SK-N-SH (cell line): ENCODE measurements around the gene PALM. TPM values are rescaled to one million over a fixed set of nuclear protein-coding genes. Genes with fewer than 3 reads are reported as not detected.

Experiments used
- CTCF ChIA-PET: fragments of 300-600, 350-600 bp; formaldehyde crosslinking; extraction: SDS; loops from one replicate; lab custom pipeline; 2021; lab: Yijun Ruan, JAX
- POLR2A ChIA-PET: fragments of 350-600 bp; sonication (Branson Sonifier 250); formaldehyde crosslinking; extraction: SDS; loops from one replicate; lab custom pipeline; 2020; ENCODE audit warnings: antibody characterized with exemption, inconsistent platforms; lab: Yijun Ruan, JAX
- DNase-seq: peaks from one replicate; pipeline ENCODE4 v3.0.0; 2012
- H2AFZ ChIP-seq: fragments of 200-600 bp; sonication (generic); 2 replicates; pipeline ENCODE4 v1.8.1; 2016; ENCODE audit warnings: antibody characterized with exemption, mild to moderate bottlenecking, low read depth
- H3F3A ChIP-seq: fragments of 200-600 bp; sonication (generic); replicated peaks from 2 replicates; pipeline ENCODE3; 2016; ENCODE audit warnings: antibody characterized with exemption, mild to moderate bottlenecking; ENCODE audit not compliant: insufficient read depth
- H3K27ac ChIP-seq, 2 experiments: fragments of 200-500 bp in 1 of 2; fragments of 200-600 bp in 1 of 2; sonication (Bioruptor generic) in 1 of 2; sonication (generic), shearing (Covaris generic) in 1 of 2; 2 replicates each; pipeline versions ENCODE4 v1.5.1 to v1.6.1; 2014 to 2016; ENCODE audit warnings: low read depth in 2 of 2, inconsistent platforms in 1 of 2, low read length in 1 of 2, mild to moderate bottlenecking in 1 of 2, mixed read lengths in 1 of 2
- H3K27me3 ChIP-seq: fragments of 200-600 bp; sonication (generic), shearing (Covaris generic); 2 replicates; pipeline ENCODE4 v1.6.1; 2016; ENCODE audit warnings: mixed run types; ENCODE audit not compliant: insufficient read depth
- H3K36me3 ChIP-seq, 2 experiments: fragments of 200-500 bp in 1 of 2; fragments of 200-600 bp in 1 of 2; sonication (Bioruptor generic) in 1 of 2; sonication (generic) in 1 of 2; replicated peaks in 1 of 2; 2 replicates each; pipeline versions ENCODE3 to v1.5.1; 2014 to 2016; ENCODE audit warnings: low read length in 1 of 2, mild to moderate bottlenecking in 1 of 2; ENCODE audit not compliant: insufficient read depth in 2 of 2, control insufficient read depth in 1 of 2
- H3K4me1 ChIP-seq, 2 experiments: fragments of 200-500 bp in 1 of 2; fragments of 200-600 bp in 1 of 2; sonication (Bioruptor generic) in 1 of 2; sonication (generic), shearing (Covaris generic) in 1 of 2; 2 replicates each; pipeline versions ENCODE4 v1.5.1 to v1.6.1; 2014 to 2016; ENCODE audit warnings: low read depth in 1 of 2, low read length in 1 of 2, mixed run types in 1 of 2; ENCODE audit not compliant: insufficient read depth in 2 of 2, control insufficient read depth in 1 of 2
- H3K4me2 ChIP-seq: fragments of 200-600 bp; sonication (generic), shearing (Covaris generic); 2 replicates; pipeline ENCODE4 v1.6.1; 2017; ENCODE audit warnings: mixed run types
- H3K4me3 ChIP-seq, 2 experiments: fragments of 200-500 bp in 1 of 2; fragments of 200-600 bp in 1 of 2; sonication (Bioruptor generic) in 1 of 2; sonication (generic), shearing (Covaris generic) in 1 of 2; 2 replicates each; pipeline versions ENCODE4 v1.5.1 to v1.8.1; 2014 to 2016; ENCODE audit warnings: low read depth in 2 of 2, inconsistent platforms in 1 of 2, low read length in 1 of 2, mild to moderate bottlenecking in 1 of 2, mixed read lengths in 1 of 2, moderate library complexity in 1 of 2
- H3K79me2 ChIP-seq: fragments of 200-600 bp; sonication (generic); 2 replicates; pipeline ENCODE4 v1.8.1; 2017; ENCODE audit warnings: mild to moderate bottlenecking; ENCODE audit not compliant: insufficient read depth
- H3K9ac ChIP-seq: fragments of 200-600 bp; sonication (generic); 2 replicates; pipeline ENCODE4 v1.6.1; 2017; ENCODE audit warnings: mixed run types
- H3K9me2 ChIP-seq: fragments of 200-600 bp; sonication (generic); 2 replicates; pipeline ENCODE4 v1.6.1; 2017; ENCODE audit warnings: mixed run types
- H3K9me3 ChIP-seq: fragments of 200-600 bp; sonication (generic); 2 replicates; pipeline ENCODE4 v1.6.1; 2017; ENCODE audit warnings: mixed run types, mild to moderate bottlenecking, moderate library complexity
- H4K20me1 ChIP-seq: fragments of 200-600 bp; sonication (generic); 2 replicates; pipeline ENCODE4 v1.6.1; 2017; ENCODE audit warnings: mild to moderate bottlenecking, mixed run types; ENCODE audit not compliant: insufficient read depth
- ELF1 ChIP-seq: IDR thresholded peaks from 2 replicates; pipeline ENCODE4 v1.4.0; 2012
- EP300 ChIP-seq, 2 experiments: IDR thresholded peaks; 2 replicates each; pipeline versions ENCODE4 v1.4.0 to v1.6.1; 2012; ENCODE audit warnings: borderline replicate concordance in 1 of 2, low read depth in 1 of 2, low read length in 1 of 2
- EZH2phosphoT487 ChIP-seq: fragments of 200-600 bp; sonication (generic); IDR thresholded peaks from 2 replicates; pipeline ENCODE4 v1.6.1; 2017; ENCODE audit warnings: low read depth, mixed run types, mild to moderate bottlenecking, antibody characterized with exemption, moderate library complexity, borderline replicate concordance
- GABPA ChIP-seq: IDR thresholded peaks from 2 replicates; pipeline ENCODE4 v1.4.0; 2012; ENCODE audit warnings: low read depth, mild to moderate bottlenecking
- JUND ChIP-seq: IDR thresholded peaks from 2 replicates; pipeline ENCODE4 v1.4.0; 2012
- MXI1 ChIP-seq: IDR thresholded peaks from 2 replicates; pipeline ENCODE4 v1.6.1; 2012; ENCODE audit warnings: mild to moderate bottlenecking, low read depth, low read length, improper control_type of control experiment
- NFIC ChIP-seq: IDR thresholded peaks from 2 replicates; pipeline ENCODE4 v1.4.0; 2012; ENCODE audit warnings: borderline replicate concordance
- RCOR1 ChIP-seq: fragments of 150-350 bp; IDR thresholded peaks from 2 replicates; pipeline ENCODE4 v1.6.1; 2017; ENCODE audit warnings: antibody characterized with exemption, low read length
- RFX5 ChIP-seq: IDR thresholded peaks from 2 replicates; pipeline ENCODE4 v1.6.1; 2012; ENCODE audit warnings: mild to moderate bottlenecking, improper control_type of control experiment, low read length
- RXRA ChIP-seq: IDR thresholded peaks from 2 replicates; pipeline ENCODE4 v1.4.0; 2012; ENCODE audit warnings: low read depth, mild to moderate bottlenecking, borderline replicate concordance
- SIN3A ChIP-seq: IDR thresholded peaks from 2 replicates; pipeline ENCODE4 v1.6.1; 2012; ENCODE audit warnings: low read depth, mild to moderate bottlenecking, low read length, moderate library complexity, borderline replicate concordance
- SMC3 ChIP-seq: IDR thresholded peaks from 2 replicates; pipeline ENCODE4 v1.6.1; 2012; ENCODE audit warnings: low read depth, low read length, improper control_type of control experiment
- TCF12 ChIP-seq: IDR thresholded peaks from 2 replicates; pipeline ENCODE4 v1.4.0; 2012
- TEAD4 ChIP-seq: IDR thresholded peaks from 2 replicates; pipeline ENCODE4 v1.4.0; 2012; ENCODE audit warnings: mild to moderate bottlenecking, borderline replicate concordance; ENCODE audit not compliant: insufficient read depth
- YY1 ChIP-seq: IDR thresholded peaks from 2 replicates; pipeline ENCODE4 v1.4.0; 2012; ENCODE audit warnings: low read depth, mild to moderate bottlenecking
- WGBS: methylation state at CpG from one replicate; pipeline ENCODE4 v1.1.6; 2017; ENCODE audit warnings: low lambda C conversion rate; 5-methylcytosine and 5-hydroxymethylcytosine counted together
- polyA plus RNA-seq, 3 experiments: library from polyadenylated mRNA; depleted of rRNA; stranded (reverse); fragments of >200 nt; gene quantifications; 2 replicates each; pipeline ENCODE4 v1.2.3, GENCODE V29; 2012
- TF ChIP-seq, protein P1 (sequence below): IDR thresholded peaks from 2 replicates; pipeline ENCODE4 v1.4.0; 2012; ENCODE audit warnings: low read depth
- TF ChIP-seq, protein P2 (sequence below): IDR thresholded peaks from 2 replicates; pipeline ENCODE4 v1.4.0; 2012; ENCODE audit warnings: low read depth, borderline replicate concordance
- TF ChIP-seq, protein P3 (sequence below): fragments of 150-350 bp; IDR thresholded peaks from 2 replicates; pipeline ENCODE4 v1.6.1; 2017; ENCODE audit warnings: antibody characterized with exemption, low read length, low read depth, borderline replicate concordance

PALM gene
- polyA plus RNA-seq, 1 of the 3 experiments (the other 2 are of a cell fraction) = 15.6 TPM

DNA sequence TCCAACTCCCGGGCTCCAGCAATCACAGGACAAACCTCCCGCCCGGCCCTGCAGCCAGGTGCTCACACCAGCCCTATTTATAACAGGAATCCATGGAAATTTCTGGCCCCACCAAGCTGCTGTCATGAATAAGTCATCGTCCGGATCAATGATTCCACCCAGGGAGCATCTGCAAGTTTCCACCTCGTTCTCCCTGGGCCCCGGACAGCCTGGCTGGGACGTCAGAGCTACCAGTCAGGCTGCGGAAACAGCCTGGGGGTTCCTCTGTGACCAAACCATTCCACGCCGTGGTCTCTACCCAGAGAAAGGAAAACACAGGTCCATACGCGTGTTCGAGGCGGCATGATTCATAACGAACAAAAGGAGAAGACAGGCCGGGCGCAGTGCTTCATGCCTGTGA is 67.8 kb downstream of the PALM start:
- POLR2A ChIA-PET = no interaction called here
- Histone ChIP-seq H3K36me3 (no peaks in the 10 kb centered on the region), H3K9me3 (no peaks in the 10 kb centered on the region), H3K4me3 (no peak overlapping the region), H3K27ac (no peak overlapping the region), H3K9me2 (no peaks in the 10 kb centered on the region), H3K9ac (no peak overlapping the region), H3K27me3 (no peaks in the 10 kb centered on the region), H3K79me2 (no peaks in the 10 kb centered on the region), H3F3A (no peaks in the 10 kb centered on the region), H3K4me2 (no peak overlapping the region), H2AFZ (no peak overlapping the region), H3K4me1 (no peaks in the 10 kb centered on the region), H4K20me1 (no peaks in the 10 kb centered on the region)
- no peak for DNase-seq
- CTCF ChIA-PET = interaction anchor here (1.6 kb wide), 1 partner anchor 208 kb away, joined by 6 read pairs; the partner anchor contains the start of gene WDR18
- WGBS = 85% methylated on average over 17 of the region's 18 CpGs
- TF ChIP-seq RCOR1 = no peak
- no peak for TF ChIP-seq EZH2phosphoT487
- TF ChIP-seq SMC3 = no peak
- no peak for TF ChIP-seq GABPA
- no peak for TF ChIP-seq YY1
- no peak for TF ChIP-seq EP300 (IDR thresholded peaks at IDR 0.05; ENCODE audit: borderline replicate concordance in 1 of 2, low read depth in 1 of 2, low read length in 1 of 2)
- TF ChIP-seq, protein P1, sequence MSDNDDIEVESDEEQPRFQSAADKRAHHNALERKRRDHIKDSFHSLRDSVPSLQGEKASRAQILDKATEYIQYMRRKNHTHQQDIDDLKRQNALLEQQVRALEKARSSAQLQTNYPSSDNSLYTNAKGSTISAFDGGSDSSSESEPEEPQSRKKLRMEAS = no peak
- TF ChIP-seq RXRA = no peak
- no peak for TF ChIP-seq JUND
- TF ChIP-seq MXI1 = no peak
- TF ChIP-seq ELF1 = no peak
- TF ChIP-seq TCF12 = no peak

DNA sequence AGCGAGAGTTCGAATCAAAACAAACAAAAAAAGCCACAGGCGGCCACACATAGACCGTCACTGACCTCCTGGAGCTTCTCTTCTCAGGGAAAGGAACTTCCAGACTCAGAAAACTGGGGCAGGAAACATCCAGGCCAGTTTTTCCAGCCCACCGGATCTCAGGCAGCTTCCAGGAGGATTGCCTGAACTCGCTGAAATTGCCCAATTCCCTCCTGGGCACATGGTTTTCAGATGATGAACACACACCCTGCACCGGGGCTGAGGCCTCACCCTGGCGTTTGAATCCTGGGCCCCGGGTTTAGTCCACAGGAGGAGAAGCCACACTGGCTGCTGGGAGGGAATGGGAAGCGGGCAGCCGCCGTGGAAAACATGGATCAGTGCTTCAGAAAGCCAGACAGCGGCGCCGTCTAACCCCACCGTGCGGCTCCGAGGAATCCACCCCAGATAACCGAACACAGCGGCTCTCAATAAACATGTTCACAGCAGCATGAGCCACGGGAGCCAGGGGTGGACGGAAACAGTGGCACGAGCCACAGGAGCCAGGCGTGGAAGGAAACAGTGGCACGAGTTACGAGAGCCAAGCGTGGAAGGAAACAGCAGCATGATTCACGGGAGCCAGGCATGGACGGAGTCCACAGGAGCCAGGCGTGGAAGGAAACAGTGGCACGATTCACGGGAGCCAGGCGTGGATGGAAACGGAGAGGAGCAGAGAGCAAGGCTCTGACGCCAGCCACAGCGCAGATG is 70.3 kb downstream of the PALM start:
- 73% methylated on average over 30 of the region's 36 CpGs for WGBS
- H3K9ac ChIP-seq = no peak overlapping the region
- no peak overlapping the region for H3K4me3 ChIP-seq
- H3K27me3 ChIP-seq = no peaks in the 10 kb centered on the region
- H3K4me1 ChIP-seq = peaks cover 0 to 6% of the 10 kb centered on the region in 2 experiments; a peak in 1 of 4 replicates
- H3K4me2 ChIP-seq = no peak overlapping the region
- no peaks in the 10 kb centered on the region for H3K9me3 ChIP-seq
- H3K79me2 ChIP-seq = no peaks in the 10 kb centered on the region
- ChIA-PET CTCF (interaction anchor here (0.8 to 1.5 kb wide), 2 partner anchors 15 to 80 kb away, joined by 3 to 5 read pairs; no protein-coding TSS in a partner anchor), POLR2A (no interaction called here)
- H2AFZ ChIP-seq = no peak overlapping the region
- H4K20me1 ChIP-seq = no peaks in the 10 kb centered on the region
- H3K9me2 ChIP-seq = no peaks in the 10 kb centered on the region
- no peaks in the 10 kb centered on the region for H3F3A ChIP-seq
- no peak for DNase-seq
- TF ChIP-seq, protein P2, sequence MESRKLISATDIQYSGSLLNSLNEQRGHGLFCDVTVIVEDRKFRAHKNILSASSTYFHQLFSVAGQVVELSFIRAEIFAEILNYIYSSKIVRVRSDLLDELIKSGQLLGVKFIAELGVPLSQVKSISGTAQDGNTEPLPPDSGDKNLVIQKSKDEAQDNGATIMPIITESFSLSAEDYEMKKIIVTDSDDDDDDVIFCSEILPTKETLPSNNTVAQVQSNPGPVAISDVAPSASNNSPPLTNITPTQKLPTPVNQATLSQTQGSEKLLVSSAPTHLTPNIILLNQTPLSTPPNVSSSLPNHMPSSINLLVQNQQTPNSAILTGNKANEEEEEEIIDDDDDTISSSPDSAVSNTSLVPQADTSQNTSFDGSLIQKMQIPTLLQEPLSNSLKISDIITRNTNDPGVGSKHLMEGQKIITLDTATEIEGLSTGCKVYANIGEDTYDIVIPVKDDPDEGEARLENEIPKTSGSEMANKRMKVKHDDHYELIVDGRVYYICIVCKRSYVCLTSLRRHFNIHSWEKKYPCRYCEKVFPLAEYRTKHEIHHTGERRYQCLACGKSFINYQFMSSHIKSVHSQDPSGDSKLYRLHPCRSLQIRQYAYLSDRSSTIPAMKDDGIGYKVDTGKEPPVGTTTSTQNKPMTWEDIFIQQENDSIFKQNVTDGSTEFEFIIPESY = no peak
- no peak for TF ChIP-seq JUND
- TF ChIP-seq NFIC = no peak
- TF ChIP-seq TEAD4 = no peak
- TF ChIP-seq RFX5 = no peak
- TF ChIP-seq, protein P3, sequence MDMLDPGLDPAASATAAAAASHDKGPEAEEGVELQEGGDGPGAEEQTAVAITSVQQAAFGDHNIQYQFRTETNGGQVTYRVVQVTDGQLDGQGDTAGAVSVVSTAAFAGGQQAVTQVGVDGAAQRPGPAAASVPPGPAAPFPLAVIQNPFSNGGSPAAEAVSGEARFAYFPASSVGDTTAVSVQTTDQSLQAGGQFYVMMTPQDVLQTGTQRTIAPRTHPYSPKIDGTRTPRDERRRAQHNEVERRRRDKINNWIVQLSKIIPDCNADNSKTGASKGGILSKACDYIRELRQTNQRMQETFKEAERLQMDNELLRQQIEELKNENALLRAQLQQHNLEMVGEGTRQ = no peak
- TF ChIP-seq SIN3A = no peak
- no peak overlapping the region for H3K27ac ChIP-seq
- no peaks in the 10 kb centered on the region for H3K36me3 ChIP-seq
